ENCODE data around the gene TBCE.

The TBCE gene

DNA sequence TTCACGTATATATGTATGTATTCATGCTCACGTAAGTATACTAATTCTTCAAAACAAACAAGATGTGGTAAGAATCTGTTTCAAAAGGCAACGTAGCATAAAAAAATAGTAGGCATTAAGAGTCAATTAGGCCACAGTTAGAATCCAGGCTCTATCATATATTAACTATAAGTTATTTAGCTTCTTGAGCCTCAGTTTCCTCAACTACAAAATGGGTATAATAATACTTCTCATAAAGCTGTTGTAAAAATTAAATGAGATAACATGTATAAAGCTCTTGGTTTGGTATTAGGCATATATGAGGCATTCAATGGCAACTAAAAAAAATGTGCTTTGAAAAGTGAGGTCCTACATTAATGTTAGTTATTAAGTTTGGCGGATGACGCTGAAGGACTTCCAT is 127.8 kb downstream of the TBCE start:
- DNase-seq, result no peak
- no peaks in the 10 kb centered on the region for H3K4me1 ChIP-seq (ENCODE audit: control extremely low read depth in 1 of 4, control insufficient read depth in 4 of 4, insufficient read depth in 4 of 4, low read length in 3 of 4)
- no peak overlapping the region for H3K27ac ChIP-seq (ENCODE audit: insufficient read depth in 1 of 2, low read depth in 1 of 2, low read length in 2 of 2, poor library complexity in 1 of 2, severe bottlenecking in 2 of 2)
- H3K4me3 ChIP-seq (ENCODE audit: control insufficient read depth in 1 of 7, extremely low read depth in 1 of 7, insufficient read depth in 4 of 7, low read depth in 2 of 7, low read length in 6 of 7), result no peak overlapping the region
- H3K9me3 ChIP-seq (ENCODE audit: control extremely low read depth in 1 of 5, control insufficient read depth in 4 of 5, insufficient read depth in 2 of 5, low read depth in 1 of 5, low read length in 4 of 5), result no peaks in the 10 kb centered on the region
- no peaks in the 10 kb centered on the region for H3K27me3 ChIP-seq (replicated peaks in 2 of 5; ENCODE audit: control insufficient read depth in 4 of 5, insufficient read depth in 5 of 5, low read length in 4 of 5)
- ChIA-PET POLR2A (no interaction called here), CTCF (interaction anchor here (0.6 to 1.6 kb wide), 2 partner anchors 23 to 368 kb away, joined by 3 to 4 read pairs; no protein-coding TSS in a partner anchor)
- H3K36me3 ChIP-seq (ENCODE audit: control insufficient read depth in 4 of 4, insufficient read depth in 4 of 4, low read length in 3 of 4), result peaks cover 10 to 27% (median 14%) of the 10 kb centered on the region in 4 experiments
- WGBS (ENCODE audit: insufficient coverage), result no CpG with 5 or more reads among the region's 5 CpGs

DNA sequence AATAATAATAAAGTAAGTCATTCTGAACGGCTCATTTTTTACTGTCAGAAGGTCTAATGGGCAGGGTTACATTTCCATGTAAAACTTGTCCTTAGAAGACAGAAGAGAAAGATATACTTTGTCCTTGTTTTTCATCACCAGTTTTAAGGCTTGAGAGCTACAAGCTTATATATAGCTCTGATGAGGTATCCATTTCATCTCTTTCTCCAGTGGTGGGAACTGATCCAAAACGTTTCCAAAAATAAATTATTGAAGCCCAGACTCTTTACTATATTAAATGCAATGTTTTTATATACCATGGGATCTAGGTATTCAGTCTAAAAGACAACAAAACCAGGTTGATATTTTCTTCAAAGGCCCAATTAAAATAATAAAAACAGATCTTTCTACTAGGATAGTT is 128.3 kb downstream of the TBCE start:
- CTCF ChIA-PET, result interaction anchor here (1.6 kb wide), 1 partner anchor 23 kb away, joined by 4 read pairs; no protein-coding TSS in a partner anchor
- Histone ChIP-seq H3K4me1 (ENCODE audit: control extremely low read depth in 1 of 4, control insufficient read depth in 4 of 4, insufficient read depth in 4 of 4, low read length in 3 of 4) (no peaks in the 10 kb centered on the region), H3K27ac (ENCODE audit: insufficient read depth in 1 of 2, low read depth in 1 of 2, low read length in 2 of 2, poor library complexity in 1 of 2, severe bottlenecking in 2 of 2) (no peak overlapping the region), H3K27me3 (replicated peaks in 2 of 5; ENCODE audit: control insufficient read depth in 4 of 5, insufficient read depth in 5 of 5, low read length in 4 of 5) (no peaks in the 10 kb centered on the region), H3K9me3 (ENCODE audit: control extremely low read depth in 1 of 5, control insufficient read depth in 4 of 5, insufficient read depth in 2 of 5, low read depth in 1 of 5, low read length in 4 of 5) (no peaks in the 10 kb centered on the region), H3K36me3 (ENCODE audit: control insufficient read depth in 4 of 4, insufficient read depth in 4 of 4, low read length in 3 of 4) (peaks cover 10 to 27% (median 14%) of the 10 kb centered on the region in 4 experiments), H3K4me3 (ENCODE audit: control insufficient read depth in 1 of 7, extremely low read depth in 1 of 7, insufficient read depth in 4 of 7, low read depth in 2 of 7, low read length in 6 of 7) (no peak overlapping the region)
- WGBS (ENCODE audit: insufficient coverage), result no CpG with 5 or more reads among the region's 2 CpGs
- POLR2A ChIA-PET, result no interaction called here
- DNase-seq, result no peak

DNA sequence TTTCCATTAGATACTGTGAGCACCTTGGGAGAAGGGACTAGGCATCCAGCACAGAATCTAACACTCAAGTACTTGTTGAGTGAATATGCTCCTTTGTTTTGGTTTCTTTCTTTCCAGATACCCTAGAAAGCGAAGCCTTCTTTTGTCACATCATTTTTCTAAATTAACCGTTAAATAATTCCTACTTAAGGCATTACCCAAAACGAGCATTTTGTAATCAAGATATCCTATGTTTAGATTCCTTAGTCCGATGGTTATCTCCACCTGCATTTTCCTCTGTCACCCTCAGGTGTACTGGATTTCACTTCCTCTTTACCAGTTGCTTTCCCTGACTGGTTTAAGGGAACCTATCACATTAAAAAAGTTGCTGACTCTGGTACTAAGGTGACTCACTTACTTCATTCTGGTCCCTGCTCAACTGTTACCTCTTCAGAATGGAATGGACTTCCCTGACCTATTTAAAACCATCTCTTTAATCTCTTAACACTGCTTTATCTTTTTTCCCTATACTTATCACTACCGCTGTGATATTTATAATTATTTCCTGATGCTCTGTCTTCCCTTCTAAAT is 133.8 kb downstream of the TBCE start:
- peaks cover 5 to 26% (median 15%) of the 10 kb centered on the region in 4 experiments for H3K4me1 ChIP-seq (ENCODE audit: control extremely low read depth in 1 of 4, control insufficient read depth in 4 of 4, insufficient read depth in 4 of 4, low read length in 3 of 4)
- H3K36me3 ChIP-seq (ENCODE audit: control insufficient read depth in 4 of 4, insufficient read depth in 4 of 4, low read length in 3 of 4), result no peaks in the 10 kb centered on the region
- ChIA-PET POLR2A (no interaction called here), CTCF (interaction anchor here (0.6 kb wide), 1 partner anchor 277 kb away, joined by 3 read pairs; no protein-coding TSS in a partner anchor)
- H3K27ac ChIP-seq (ENCODE audit: insufficient read depth in 1 of 2, low read depth in 1 of 2, low read length in 2 of 2, poor library complexity in 1 of 2, severe bottlenecking in 2 of 2), result no peak overlapping the region
- H3K27me3 ChIP-seq (replicated peaks in 2 of 5; ENCODE audit: control insufficient read depth in 4 of 5, insufficient read depth in 5 of 5, low read length in 4 of 5), result no peaks in the 10 kb centered on the region
- no peak overlapping the region for H3K4me3 ChIP-seq (ENCODE audit: control insufficient read depth in 1 of 7, extremely low read depth in 1 of 7, insufficient read depth in 4 of 7, low read depth in 2 of 7, low read length in 6 of 7)
- 93% methylated on average over 2 of the region's 5 CpGs for WGBS (ENCODE audit: insufficient coverage)
- no peaks in the 10 kb centered on the region for H3K9me3 ChIP-seq (ENCODE audit: control extremely low read depth in 1 of 5, control insufficient read depth in 4 of 5, insufficient read depth in 2 of 5, low read depth in 1 of 5, low read length in 4 of 5)
- no peak for DNase-seq
